ENCODE measurements around the gene WBP4.

Gene WBP4

GRCh38 chr13:41054919-41055619, 6.2 kb upstream of the WBP4 start:
- Histone ChIP-seq H3K27ac (replicated peaks) (no peak overlapping the region), H3K4me3 (replicated peaks; ENCODE audit: insufficient read depth, low read length) (no peak overlapping the region), H3K27me3 (ENCODE audit: insufficient read depth, poor library complexity, severe bottlenecking) (no peaks in the 10 kb centered on the region)
- peak in 1 of 2 experiments; percentile 50 for DNase-seq (ENCODE audit: low read depth in 1 of 2, low spot score in 1 of 2)
- no peak for TF ChIP-seq SPI1 (IDR thresholded peaks at IDR 0.05; ENCODE audit: borderline replicate concordance, low read depth)
- TF ChIP-seq CTCF (IDR thresholded peaks at IDR 0.05; ENCODE audit: insufficient read depth, low read length): peak; percentile 28

- no peak overlapping the region for H3K4me3 ChIP-seq (replicated peaks; ENCODE audit: insufficient read depth, low read length)
- no peaks in the 10 kb centered on the region for H3K27me3 ChIP-seq (ENCODE audit: insufficient read depth, poor library complexity, severe bottlenecking)
- DNase-seq (ENCODE audit: low read depth in 1 of 2, low spot score in 1 of 2): no peak
- peak overlapping the region; percentile 30 for H3K27ac ChIP-seq (replicated peaks)
- TF ChIP-seq REST (IDR thresholded peaks at IDR 0.05; ENCODE audit: insufficient replicate concordance, low read depth) (no peak), CTCF (IDR thresholded peaks at IDR 0.05; ENCODE audit: insufficient read depth, low read length) (no peak), GABPA (IDR thresholded peaks at IDR 0.05; ENCODE audit: low read depth) (no peak), SPI1 (IDR thresholded peaks at IDR 0.05; ENCODE audit: borderline replicate concordance, low read depth) (peak; percentile 79), POLR2AphosphoS5 (IDR thresholded peaks at IDR 0.05; ENCODE audit: low read depth) (no peak)
Measured at GRCh38 chr13:41056194-41056593, 5.1 kb upstream of the WBP4 start.

- H3K27ac ChIP-seq (replicated peaks): peak overlapping the region; percentile 30
- TF ChIP-seq SPI1 (IDR thresholded peaks at IDR 0.05; ENCODE audit: borderline replicate concordance, low read depth) (no peak), POLR2AphosphoS5 (IDR thresholded peaks at IDR 0.05; ENCODE audit: low read depth) (no peak), GABPA (IDR thresholded peaks at IDR 0.05; ENCODE audit: low read depth) (no peak), CTCF (IDR thresholded peaks at IDR 0.05; ENCODE audit: insufficient read depth, low read length) (no peak), REST (IDR thresholded peaks at IDR 0.05; ENCODE audit: insufficient replicate concordance, low read depth) (no peak)
- no peak for DNase-seq (ENCODE audit: low read depth in 1 of 2, low spot score in 1 of 2)
Measured at GRCh38 chr13:41056826-41057711, 4.2 kb upstream of the WBP4 start.

More at GRCh38 chr13:41056826-41057711, 4.2 kb upstream of the WBP4 start:
- no peak overlapping the region for H3K4me3 ChIP-seq (replicated peaks; ENCODE audit: insufficient read depth, low read length)
- H3K27me3 ChIP-seq (ENCODE audit: insufficient read depth, poor library complexity, severe bottlenecking): no peaks in the 10 kb centered on the region
